OCI-LY3 (cell line): ENCODE measurements around the gene SLC4A8.

ENCODE experiments used
- H2AFZ ChIP-seq: fragments of 200-600, 300-600 bp; shearing (Covaris generic); 2 replicates; pipeline ENCODE4 v1.6.0; 2014; ENCODE audit warnings: antibody characterized with exemption, low read depth, low read length
- H3K27ac ChIP-seq: fragments of 200-600, 300-600 bp; sonication (generic); 2 replicates; pipeline ENCODE4 v1.5.1; 2014; ENCODE audit warnings: mild to moderate bottlenecking, low read length, moderate library complexity, mixed read lengths
- H3K27me3 ChIP-seq: fragments of 200-600, 300-600 bp; sonication (generic); 2 replicates; pipeline ENCODE4 v1.6.1; 2014; ENCODE audit warnings: low read depth, low read length, mixed read lengths
- H3K36me3 ChIP-seq: fragments of 200-600, 300-600 bp; sonication (generic); replicated peaks from 2 replicates; pipeline ENCODE3; 2014; ENCODE audit warnings: low read depth, low read length, mixed read lengths
- H3K4me1 ChIP-seq: fragments of 300-600, 200-600 bp; sonication (generic); 2 replicates; pipeline ENCODE4 v1.6.1; 2014; ENCODE audit warnings: low read length, mixed read lengths
- H3K4me2 ChIP-seq: fragments of 200-600, 300-600 bp; sonication (generic); 2 replicates; pipeline ENCODE4 v1.6.1; 2014; ENCODE audit warnings: low read length, mixed read lengths
- H3K4me3 ChIP-seq: fragments of 300-600, 200-600 bp; sonication (generic); 2 replicates; pipeline ENCODE4 v1.5.1; 2014; ENCODE audit warnings: antibody characterized with exemption, mild to moderate bottlenecking, low read length, moderate library complexity
- H3K79me2 ChIP-seq: fragments of 300-600, 200-600 bp; shearing (Covaris generic); 2 replicates; pipeline ENCODE4 v1.6.1; 2014; ENCODE audit warnings: mild to moderate bottlenecking, low read length, mixed read lengths
- H3K9ac ChIP-seq: fragments of 300-600, 200-600 bp; shearing (Covaris generic); 2 replicates; pipeline ENCODE4 v1.6.0; 2014; ENCODE audit warnings: mild to moderate bottlenecking, low read length, moderate library complexity
- H3K9me3 ChIP-seq: fragments of 200-600, 300-600 bp; shearing (Covaris generic); 2 replicates; pipeline ENCODE4 v1.6.1; 2014; ENCODE audit warnings: low read length, mixed read lengths; ENCODE audit not compliant: insufficient read depth
- H4K20me1 ChIP-seq: fragments of 200-600, 300-600 bp; sonication (generic); 2 replicates; pipeline ENCODE4 v1.6.1; 2016; ENCODE audit warnings: low read length, mixed read lengths; ENCODE audit not compliant: insufficient read depth
- EZH2phosphoT487 ChIP-seq: fragments of 200-600 bp; shearing (Covaris generic); IDR thresholded peaks from 2 replicates; pipeline ENCODE4 v1.6.1; 2018; ENCODE audit warnings: antibody characterized with exemption, mixed run types, low read depth
- TF ChIP-seq, protein P1 (sequence below): fragments of 200-600, 300-600 bp; sonication (generic); IDR thresholded peaks from 2 replicates; pipeline ENCODE4 v1.5.1; 2014; ENCODE audit warnings: antibody characterized with exemption, low read length, low read depth

Gene SLC4A8

DNA sequence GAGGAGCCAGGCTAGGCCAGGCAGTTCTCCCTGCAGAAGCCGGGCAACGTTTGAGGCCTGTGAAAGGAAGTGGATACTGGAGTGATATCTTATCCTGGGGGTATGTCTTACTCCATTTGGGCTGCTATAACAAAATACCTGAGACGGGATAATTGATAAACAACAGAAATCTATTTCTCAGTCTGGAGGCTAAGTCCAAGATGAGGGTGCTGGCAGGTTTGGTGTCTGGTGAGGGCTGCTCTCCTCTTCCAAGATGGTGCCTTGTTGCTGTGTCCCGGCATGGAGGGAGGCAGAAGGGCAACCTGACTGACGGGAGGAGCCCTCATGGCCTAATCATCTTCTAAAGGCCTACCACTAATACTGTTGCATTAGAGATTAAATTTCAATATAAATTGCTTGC, 17.8 kb upstream of the SLC4A8 start:
- no peak overlapping the region for H3K4me3 ChIP-seq
- no peaks in the 10 kb centered on the region for H4K20me1 ChIP-seq
- peaks cover 19% of the 10 kb centered on the region for H3K4me1 ChIP-seq
- no peak overlapping the region for H2AFZ ChIP-seq
- no peaks in the 10 kb centered on the region for H3K9me3 ChIP-seq
- H3K4me2 ChIP-seq: no peak overlapping the region
- H3K79me2 ChIP-seq: no peaks in the 10 kb centered on the region
- no peaks in the 10 kb centered on the region for H3K27me3 ChIP-seq
- H3K27ac ChIP-seq: no peak overlapping the region
- TF ChIP-seq EZH2phosphoT487: no peak
- TF ChIP-seq, protein P1, sequence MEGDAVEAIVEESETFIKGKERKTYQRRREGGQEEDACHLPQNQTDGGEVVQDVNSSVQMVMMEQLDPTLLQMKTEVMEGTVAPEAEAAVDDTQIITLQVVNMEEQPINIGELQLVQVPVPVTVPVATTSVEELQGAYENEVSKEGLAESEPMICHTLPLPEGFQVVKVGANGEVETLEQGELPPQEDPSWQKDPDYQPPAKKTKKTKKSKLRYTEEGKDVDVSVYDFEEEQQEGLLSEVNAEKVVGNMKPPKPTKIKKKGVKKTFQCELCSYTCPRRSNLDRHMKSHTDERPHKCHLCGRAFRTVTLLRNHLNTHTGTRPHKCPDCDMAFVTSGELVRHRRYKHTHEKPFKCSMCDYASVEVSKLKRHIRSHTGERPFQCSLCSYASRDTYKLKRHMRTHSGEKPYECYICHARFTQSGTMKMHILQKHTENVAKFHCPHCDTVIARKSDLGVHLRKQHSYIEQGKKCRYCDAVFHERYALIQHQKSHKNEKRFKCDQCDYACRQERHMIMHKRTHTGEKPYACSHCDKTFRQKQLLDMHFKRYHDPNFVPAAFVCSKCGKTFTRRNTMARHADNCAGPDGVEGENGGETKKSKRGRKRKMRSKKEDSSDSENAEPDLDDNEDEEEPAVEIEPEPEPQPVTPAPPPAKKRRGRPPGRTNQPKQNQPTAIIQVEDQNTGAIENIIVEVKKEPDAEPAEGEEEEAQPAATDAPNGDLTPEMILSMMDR: no peak
- H3K9ac ChIP-seq: no peak overlapping the region
- H3K36me3 ChIP-seq: no peaks in the 10 kb centered on the region

DNA sequence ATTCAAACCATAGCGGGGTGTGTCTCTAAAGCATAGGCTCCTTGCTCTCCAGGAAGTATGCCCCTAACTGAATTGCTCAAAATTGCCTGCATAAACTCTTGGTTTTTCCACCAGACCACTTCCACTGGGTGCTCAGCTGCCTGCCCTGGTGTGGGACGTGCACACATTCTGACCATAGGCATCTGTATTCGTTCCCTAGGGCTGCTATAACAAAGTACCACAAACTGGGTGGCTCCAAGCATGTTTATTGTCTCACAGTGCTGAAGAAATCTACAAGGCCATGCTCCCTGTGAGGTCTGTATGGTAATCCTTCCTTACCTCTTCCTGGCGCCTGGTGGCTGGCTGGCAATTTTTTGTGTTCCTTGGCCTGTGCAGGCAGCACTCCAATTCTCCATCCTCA, 17.0 kb upstream of the SLC4A8 start:
- no peaks in the 10 kb centered on the region for H3K79me2 ChIP-seq
- H3K9ac ChIP-seq: no peak overlapping the region
- no peak overlapping the region for H2AFZ ChIP-seq
- no peaks in the 10 kb centered on the region for H3K36me3 ChIP-seq
- no peaks in the 10 kb centered on the region for H3K27me3 ChIP-seq
- no peak overlapping the region for H3K4me2 ChIP-seq
- no peak overlapping the region for H3K4me3 ChIP-seq
- H3K4me1 ChIP-seq: peaks cover 14% of the 10 kb centered on the region
- H3K9me3 ChIP-seq: no peaks in the 10 kb centered on the region
- TF ChIP-seq, protein P1: no peak
- TF ChIP-seq EZH2phosphoT487: no peak
- H3K27ac ChIP-seq: no peak overlapping the region
- no peaks in the 10 kb centered on the region for H4K20me1 ChIP-seq

DNA sequence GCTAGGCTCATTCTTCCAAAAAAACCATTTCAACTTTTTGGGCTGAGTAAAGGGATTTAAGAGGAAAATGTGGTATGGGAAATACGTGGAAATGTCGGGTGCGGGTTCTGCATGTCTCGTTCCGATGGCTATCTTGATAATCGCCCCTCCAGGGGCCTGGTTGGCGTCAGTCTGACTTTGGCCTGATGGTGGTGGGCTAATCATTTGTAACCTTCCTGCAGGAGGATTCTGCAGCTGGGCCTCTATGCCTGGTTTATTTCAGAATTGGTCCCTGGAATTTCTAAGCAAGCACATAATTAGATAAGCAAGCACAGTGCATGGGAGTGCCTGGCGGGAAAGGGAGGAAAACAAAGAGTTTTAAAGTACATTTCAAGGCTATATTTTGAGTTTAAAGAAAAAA, 14.8 kb upstream of the SLC4A8 start:
- no peak overlapping the region for H2AFZ ChIP-seq
- no peaks in the 10 kb centered on the region for H3K79me2 ChIP-seq
- H3K4me2 ChIP-seq: no peak overlapping the region
- H3K9me3 ChIP-seq: no peaks in the 10 kb centered on the region
- no peaks in the 10 kb centered on the region for H3K27me3 ChIP-seq
- no peaks in the 10 kb centered on the region for H4K20me1 ChIP-seq
- no peaks in the 10 kb centered on the region for H3K4me1 ChIP-seq
- no peaks in the 10 kb centered on the region for H3K36me3 ChIP-seq
- H3K4me3 ChIP-seq: no peak overlapping the region
- no peak overlapping the region for H3K27ac ChIP-seq
- H3K9ac ChIP-seq: no peak overlapping the region
- TF ChIP-seq, protein P1: no peak
- no peak for TF ChIP-seq EZH2phosphoT487

DNA sequence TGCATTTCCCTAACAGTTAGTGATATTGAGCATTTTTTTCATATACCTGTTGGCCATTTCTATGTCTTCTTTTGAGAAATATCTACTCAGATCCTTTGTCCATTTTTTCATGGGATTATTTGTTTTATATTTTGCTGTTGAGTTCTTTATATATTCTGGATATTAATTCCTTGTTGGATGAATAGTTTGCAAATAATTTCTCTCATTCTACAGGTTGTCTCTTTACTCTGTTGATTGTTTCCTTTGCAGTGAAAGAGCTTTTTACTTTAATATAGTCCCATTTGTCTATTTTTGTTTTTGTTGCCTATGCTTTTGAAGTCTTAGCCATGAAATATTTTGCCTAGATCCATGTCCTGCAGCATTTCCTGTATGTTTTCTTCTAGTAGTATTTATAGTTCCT, 11.5 kb upstream of the SLC4A8 start:
- no peaks in the 10 kb centered on the region for H3K79me2 ChIP-seq
- H3K27me3 ChIP-seq: no peaks in the 10 kb centered on the region
- H3K9me3 ChIP-seq: no peaks in the 10 kb centered on the region
- TF ChIP-seq, protein P1: no peak
- TF ChIP-seq EZH2phosphoT487: no peak
- no peaks in the 10 kb centered on the region for H3K4me1 ChIP-seq
- H4K20me1 ChIP-seq: no peaks in the 10 kb centered on the region
- H3K27ac ChIP-seq: no peak overlapping the region
- H3K4me2 ChIP-seq: no peak overlapping the region
- H3K4me3 ChIP-seq: no peak overlapping the region
- H3K36me3 ChIP-seq: no peaks in the 10 kb centered on the region
- H3K9ac ChIP-seq: no peak overlapping the region
- H2AFZ ChIP-seq: no peak overlapping the region
